D341Med (cell line): Measurements from ENCODE around the gene FLRT3.

Experiments
- DNase-seq: peaks from one replicate; pipeline ENCODE4 v3.0.0; 2012; ENCODE audit warnings: low spot score

Gene FLRT3

DNA sequence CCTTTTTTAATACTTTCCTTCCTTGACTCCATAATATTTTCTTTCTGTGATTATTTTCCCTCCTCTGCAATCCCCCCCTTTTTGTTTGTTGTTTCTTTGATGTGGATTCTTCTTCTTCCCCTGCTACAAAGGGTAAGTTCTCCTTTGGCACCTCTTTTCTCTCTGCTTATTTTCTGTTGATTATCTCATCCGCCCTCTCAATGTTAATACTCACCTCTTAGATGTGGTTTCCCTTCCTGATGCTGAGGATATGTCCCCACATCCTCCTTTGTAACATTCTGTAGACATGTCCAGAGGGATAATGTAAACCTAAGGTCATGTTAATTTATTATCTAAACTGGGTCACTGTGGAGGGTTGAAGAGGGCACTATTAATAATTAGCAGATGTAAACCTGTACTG lies 17.7 kb downstream of the FLRT3 start:
- DNase-seq = no peak

DNA sequence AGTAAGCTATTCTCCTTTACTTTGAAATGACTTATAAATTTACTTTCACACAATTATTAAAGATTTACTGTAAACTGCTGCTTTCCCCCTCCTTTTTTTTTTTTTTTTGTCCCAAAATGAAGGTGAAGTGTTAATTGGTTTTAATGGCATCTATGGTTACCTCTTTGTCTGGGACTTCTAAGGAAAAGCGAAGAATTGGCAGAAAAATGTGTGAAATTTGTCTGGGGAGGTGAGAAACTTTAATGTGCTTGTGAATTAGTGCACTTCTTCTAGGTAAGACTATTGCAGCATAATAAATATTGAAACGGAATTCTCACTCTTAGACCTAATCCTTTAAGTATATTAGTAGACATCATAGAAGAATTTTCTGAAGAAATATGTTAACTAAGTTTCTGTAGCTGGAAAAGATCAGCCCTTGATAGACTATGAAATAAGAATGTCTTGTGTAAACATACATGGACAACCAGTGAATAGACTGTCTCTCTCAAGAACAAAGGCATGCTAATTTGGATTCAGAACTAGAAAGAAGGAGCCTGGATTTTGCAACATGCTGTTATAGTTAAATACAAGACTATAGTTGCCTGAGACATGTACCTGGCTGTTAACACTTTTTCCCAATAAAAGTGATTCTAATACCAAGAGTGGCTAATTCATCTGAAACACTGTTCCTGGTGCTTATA lies 23.9 kb downstream of the FLRT3 start:
- no peak for DNase-seq

DNA sequence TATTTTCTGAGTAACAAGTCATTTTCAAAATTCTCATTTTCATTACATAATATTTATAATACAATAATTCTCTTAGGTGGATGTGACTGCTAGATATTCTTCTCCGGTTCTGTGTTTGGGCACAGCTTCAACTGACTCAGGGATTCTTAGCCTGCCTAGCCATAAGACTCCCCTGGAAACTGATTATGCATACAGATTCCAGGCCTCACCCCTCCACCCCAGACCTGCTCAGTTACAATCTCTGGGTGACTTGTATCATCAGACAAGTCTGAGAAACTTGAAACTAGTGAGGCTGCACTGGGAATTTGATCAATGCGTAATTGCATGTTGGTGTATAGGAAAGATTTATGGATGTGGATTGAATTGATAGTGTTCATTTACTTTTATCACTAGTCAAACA lies 25.4 kb downstream of the FLRT3 start:
- no peak for DNase-seq

DNA sequence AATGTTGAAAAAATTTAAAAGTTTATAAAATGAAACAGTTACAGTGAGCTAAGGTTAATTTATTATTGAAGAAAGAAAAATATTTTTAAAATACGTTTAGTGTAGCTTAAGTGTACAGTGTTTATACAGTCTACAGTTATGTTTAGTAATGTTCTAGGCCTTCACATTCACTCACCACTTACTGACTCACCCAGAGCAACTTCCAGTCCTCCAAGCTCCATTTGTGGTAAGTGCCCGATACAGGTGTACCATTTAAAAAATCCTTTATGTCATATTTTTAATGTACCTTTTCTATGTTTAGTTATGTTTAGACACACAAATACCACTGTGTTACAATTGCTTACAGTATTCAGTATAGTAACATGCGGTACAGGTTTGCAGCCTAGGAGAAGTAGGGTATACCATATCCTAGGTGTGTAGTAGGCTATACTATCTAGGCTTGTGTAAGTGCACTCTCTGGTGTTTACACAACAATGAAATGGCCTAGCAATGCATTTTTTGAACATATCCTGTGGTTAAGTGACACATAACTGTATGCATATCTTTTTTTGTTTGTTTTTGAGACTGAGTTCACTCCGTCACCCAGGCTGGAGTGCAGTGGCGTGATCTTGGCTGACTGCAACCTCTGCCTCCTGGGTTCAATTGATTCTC lies 26.3 kb downstream of the FLRT3 start:
- no peak for DNase-seq

DNA sequence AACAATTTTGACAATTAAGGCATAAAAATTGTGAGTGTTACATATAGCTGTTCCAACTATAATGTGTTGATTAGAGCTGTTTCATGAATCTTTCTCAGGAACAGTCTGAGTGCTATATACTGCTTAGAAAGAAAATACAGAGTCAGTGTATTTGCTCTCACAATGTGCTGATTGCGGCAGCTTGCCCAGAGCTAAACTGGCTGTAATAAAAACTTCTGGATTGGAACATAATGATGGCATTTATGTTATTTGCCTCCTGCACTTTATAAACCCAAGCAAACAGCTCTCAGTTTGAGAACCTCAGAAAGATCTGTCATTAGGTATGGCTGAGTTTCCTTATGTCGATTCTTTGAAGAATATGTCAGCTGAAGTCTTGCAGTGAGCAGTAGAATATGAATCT lies 29.5 kb downstream of the FLRT3 start:
- DNase-seq = no peak

DNA sequence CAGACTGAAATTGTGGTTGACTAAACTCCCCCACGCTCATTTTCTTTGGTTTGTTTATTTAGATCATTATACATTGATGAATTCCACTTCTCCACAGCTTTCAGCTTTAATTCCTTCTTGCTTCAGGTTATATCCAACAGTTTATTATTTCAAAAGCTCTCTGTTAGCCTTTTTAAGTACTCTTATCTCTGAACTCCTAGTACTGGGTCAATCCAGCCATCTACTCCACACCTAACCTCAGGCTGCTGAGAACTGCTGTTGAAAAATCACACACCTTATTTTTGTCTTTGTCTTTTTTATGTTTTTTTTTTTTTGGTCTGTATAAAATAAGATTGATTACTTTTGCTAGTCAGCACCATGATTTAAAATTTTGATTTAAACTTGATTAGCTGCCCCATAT lies 32.9 kb downstream of the FLRT3 start:
- DNase-seq = no peak

DNA sequence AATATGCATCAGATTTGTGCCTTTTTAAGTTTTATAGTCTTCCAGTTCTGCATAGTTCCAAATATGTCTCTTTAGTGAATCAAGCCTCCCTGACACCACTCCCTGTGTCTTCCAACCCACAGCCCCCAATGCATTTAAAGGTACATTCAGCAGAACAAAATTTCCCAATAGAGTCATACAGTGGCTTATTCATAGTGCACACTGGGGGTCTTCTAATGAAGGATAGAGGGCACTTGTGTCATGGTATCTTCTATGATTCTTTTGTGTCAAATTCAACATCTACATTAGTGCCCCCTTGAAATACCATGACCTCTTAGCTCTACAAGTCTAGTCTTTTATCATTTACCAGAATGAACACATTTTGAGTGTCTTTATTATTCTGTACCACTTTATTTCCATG lies 33.8 kb downstream of the FLRT3 start:
- DNase-seq = no peak

DNA sequence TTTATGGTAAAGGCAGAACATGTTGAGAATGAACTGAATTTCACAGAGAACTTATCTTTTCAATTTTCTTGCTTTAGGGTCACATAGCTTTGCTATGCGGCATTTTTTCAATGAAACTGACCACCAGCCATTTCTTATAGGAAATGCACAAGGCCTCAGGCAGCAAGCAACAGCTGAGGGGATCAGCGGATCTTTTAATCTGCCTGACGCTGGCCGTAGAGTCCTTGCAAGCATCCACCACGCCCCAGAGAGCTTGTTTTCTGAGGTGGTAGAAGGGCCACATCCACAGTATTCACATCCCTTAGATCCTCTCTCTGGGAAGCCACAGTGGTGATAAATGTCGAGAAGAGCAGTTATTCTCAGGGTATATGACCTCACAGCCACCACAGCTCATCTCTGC lies 34.3 kb downstream of the FLRT3 start:
- DNase-seq = no peak

DNA sequence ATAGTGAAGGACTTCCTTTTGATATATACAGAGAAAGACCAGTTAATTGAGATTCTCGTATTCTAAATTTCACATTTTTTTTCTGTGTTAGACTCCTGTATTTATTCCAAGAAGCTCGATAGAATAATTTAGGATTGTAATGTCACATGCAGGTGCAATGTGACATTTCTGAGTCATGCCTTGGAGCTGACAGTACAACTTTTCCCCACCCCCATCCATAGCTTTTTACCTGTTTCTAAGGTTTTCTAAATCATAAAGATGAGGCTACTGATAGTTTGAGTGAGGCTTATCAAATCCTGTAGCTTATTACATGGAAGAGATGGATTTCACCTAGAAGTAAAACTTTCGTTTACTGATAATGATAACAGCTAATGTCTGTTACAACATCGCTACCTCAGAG lies 37.6 kb downstream of the FLRT3 start:
- DNase-seq = no peak

DNA sequence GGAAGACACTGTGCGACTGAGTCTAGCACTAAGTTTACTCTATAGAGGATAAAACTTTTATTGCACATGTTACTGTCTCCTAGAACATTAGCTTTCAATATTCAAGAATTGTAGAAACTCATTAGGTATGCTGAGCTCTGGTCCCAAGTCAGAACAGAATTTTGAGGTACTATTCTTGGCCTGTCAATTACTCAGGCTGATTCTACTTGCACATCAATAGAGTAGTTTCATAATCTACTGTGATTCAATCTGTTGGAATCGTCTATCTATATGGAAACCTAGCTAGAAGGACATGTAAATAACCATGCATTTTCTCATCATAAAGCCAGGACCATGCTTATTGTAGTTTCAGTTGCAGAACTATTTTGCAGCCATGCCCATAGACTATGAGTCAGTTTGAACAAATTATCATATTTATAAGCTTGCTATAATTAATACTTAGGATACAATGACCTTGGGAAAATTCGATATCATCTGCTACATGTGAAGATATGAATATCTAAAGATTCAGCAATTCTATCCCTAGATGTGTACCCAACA lies 41.6 kb downstream of the FLRT3 start:
- no peak for DNase-seq

DNA sequence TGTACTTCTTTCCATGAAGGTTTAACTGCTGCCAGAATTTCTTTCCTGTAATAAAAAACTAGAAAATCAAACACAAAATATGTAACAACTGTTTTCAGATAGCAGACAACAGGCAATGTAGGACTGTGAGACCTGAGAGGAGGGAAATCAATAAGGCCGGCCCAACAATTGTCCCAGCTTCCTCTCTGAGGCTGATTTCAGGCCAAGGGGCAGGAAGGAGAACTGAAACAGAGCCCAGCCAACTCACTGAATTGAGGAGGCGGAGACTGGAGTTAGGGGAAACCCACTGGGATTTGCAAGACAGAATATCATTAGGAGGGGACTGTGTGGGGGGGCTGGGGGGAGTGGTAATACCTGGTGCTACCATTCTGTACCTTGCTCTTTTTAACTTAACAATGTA lies 42.2 kb downstream of the FLRT3 start:
- no peak for DNase-seq

DNA sequence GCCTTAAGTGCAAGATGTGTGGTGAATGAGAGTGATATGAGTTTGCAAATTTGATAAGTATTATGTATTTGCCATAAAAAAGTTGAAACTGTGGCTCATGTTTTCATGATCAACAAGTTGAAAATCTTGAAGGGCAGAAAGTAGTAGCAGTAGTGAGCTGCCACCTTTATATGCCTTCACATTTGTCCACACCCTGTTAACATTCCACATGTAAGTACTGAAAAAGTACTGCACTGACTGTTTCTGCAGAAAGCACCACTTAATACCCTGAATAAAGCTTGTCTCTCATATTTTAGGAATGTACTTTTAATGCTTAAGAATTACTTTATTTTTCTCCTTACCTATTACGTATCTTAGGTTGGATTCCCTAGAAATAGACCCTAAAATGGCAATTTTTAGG lies 45.9 kb downstream of the FLRT3 start:
- no peak for DNase-seq

DNA sequence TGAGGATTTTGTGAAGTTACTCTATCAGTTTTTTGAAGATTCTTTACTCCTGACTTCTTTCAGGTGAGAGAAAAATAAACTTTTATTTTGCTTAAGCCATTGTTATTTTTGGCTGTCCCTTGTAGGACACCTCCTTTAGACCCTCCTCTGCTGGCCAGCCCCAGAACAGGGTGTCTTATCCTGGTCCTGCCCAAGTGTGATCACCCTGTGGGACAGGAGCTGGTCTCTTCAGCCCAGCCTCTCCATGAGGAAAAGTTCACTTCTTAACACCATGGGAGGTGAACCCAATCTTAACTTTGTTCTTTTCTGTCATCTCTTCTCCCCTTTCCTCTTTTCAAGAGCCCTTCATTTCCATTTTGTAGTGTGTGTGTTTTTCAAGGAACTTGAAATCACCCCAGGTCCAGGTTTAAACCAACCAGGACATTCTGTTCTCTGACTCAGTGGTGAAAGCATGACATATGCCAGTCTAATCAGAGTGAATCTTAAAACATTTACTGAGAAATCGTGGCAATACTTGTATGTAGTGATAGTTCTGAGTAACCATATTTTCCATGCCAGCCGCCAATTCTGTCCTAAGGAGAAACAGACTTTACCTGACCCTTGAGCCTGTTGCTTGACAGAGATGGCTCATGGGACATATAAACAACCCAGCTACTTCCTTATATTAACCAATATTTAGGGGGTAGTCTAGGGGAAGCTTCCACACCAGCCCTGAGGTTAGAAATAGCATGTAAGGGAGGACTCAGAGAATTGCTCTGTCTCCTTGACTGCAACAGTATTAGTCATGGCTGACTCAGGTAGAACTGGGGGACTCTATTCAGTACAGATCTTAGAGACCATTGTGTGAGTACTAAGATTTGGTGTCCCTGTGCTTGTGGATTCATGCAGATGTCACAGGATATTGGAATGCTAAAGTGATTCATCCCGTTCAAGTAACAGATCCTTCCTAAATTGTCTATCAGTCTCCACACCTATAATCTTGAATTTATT lies 48.8 kb downstream of the FLRT3 start:
- no peak for DNase-seq

DNA sequence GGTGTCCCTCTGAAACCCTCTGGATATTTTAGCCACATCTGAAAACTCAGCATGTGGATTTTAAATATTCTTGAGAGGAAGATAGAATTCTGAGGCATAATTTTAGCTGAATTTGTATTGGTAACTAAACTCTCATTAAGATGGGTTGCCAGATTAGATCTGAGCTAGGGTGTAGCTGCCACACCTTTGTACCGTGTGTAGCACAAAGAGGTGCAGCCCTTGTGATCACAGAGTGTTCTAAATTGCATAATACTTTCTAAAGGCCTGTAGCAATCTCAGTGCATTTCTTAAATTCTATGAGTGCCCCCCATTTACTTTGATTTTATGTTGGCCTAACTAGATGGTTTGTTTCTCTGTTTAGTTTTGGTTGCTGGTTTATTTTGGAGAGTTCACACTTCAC lies 53.0 kb downstream of the FLRT3 start:
- DNase-seq = no peak

DNA sequence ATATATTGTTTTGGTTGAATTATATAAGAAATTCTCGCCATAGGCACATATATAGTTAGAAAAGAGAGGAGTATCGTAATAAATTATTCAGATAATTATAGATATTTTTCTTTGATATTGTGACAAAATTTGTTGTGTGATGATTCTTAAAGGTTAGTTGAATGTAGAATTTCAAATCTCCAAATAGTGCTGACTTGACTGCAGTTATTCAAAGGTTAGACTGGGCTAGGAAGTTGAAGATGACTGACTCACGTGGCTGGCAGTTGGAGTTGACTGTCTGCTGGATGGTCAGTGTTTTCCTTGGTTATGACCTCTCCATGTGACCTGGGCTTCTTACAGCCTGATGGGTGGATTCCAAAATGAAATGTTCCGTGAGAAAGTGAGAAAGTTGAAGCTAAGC lies 55.3 kb downstream of the FLRT3 start:
- DNase-seq = no peak
